CD4-positive, alpha-beta T cell (primary cell): ENCODE data around the gene LBX2. TPM values are rescaled to one million over a fixed set of nuclear protein-coding genes. Genes with fewer than 3 reads are reported as not detected.

Experiments used
- ATAC-seq: fragments of 200-7000 bp; cut with Tn5 transposase; one replicate; pipeline ENCODE4 v1.10.0; 2022; ENCODE audit warnings: mild to moderate bottlenecking; ENCODE audit not compliant: poor library complexity
- CTCF ChIA-PET: fragments of 350-600 bp; sonication (Branson Sonifier 250); formaldehyde crosslinking; loops from one replicate; lab custom pipeline; 2021; ENCODE audit warnings: antibody characterized with exemption, inconsistent platforms; lab: Charles Lee
- POLR2A ChIA-PET: fragments of 350-600 bp; sonication (Branson Sonifier 250); formaldehyde crosslinking; loops from one replicate; lab custom pipeline; 2021; ENCODE audit warnings: antibody characterized with exemption, inconsistent platforms; lab: Charles Lee
- DNase-seq, 14 experiments: peaks; one replicate each; pipeline ENCODE4 v3.0.0-alpha.2; 2013 to 2020; ENCODE audit warnings: mixed read lengths in 2 of 14
- H3K27ac ChIP-seq, 2 donors: one replicate each; pipeline versions ENCODE4 v1.5.1 to v1.7.0; 2013; ENCODE audit warnings: low read length in 2 of 2, low read depth in 1 of 2, mild to moderate bottlenecking in 1 of 2
- H3K27me3 ChIP-seq, 2 experiments: 1 replicate in 1 of 2; 2 replicates in 1 of 2; pipeline versions ENCODE4 v1.6.1 to v1.7.0; 2013; ENCODE audit warnings: low read length in 2 of 2, control low read depth in 1 of 2, mild to moderate bottlenecking in 1 of 2, moderate library complexity in 1 of 2; ENCODE audit not compliant: insufficient read depth in 2 of 2, control insufficient read depth in 1 of 2
- H3K36me3 ChIP-seq: one replicate; pipeline ENCODE4 v1.6.1; 2013; ENCODE audit warnings: low read length, control low read depth; ENCODE audit not compliant: insufficient read depth
- H3K4me1 ChIP-seq: one replicate; pipeline ENCODE4 v1.6.1; 2013; ENCODE audit warnings: low read length, control low read depth; ENCODE audit not compliant: insufficient read depth
- H3K4me3 ChIP-seq: one replicate; pipeline ENCODE4 v1.5.1; 2013; ENCODE audit warnings: mild to moderate bottlenecking, low read length, moderate library complexity
- H3K9me3 ChIP-seq, 2 experiments: 1 replicate in 1 of 2; 2 replicates in 1 of 2; pipeline versions ENCODE4 v1.6.1 to v1.7.0; 2013; ENCODE audit warnings: low read length in 2 of 2, mild to moderate bottlenecking in 2 of 2, control low read depth in 1 of 2, moderate library complexity in 1 of 2; ENCODE audit not compliant: control insufficient read depth in 1 of 2, insufficient read depth in 1 of 2
- H3K27ac Mint-ChIP-seq: one replicate; pipeline ENCODE4 v1.8.0; 2020; ENCODE audit warnings: mixed read lengths
- H3K27me3 Mint-ChIP-seq: one replicate; pipeline ENCODE4 v1.8.0; 2021; ENCODE audit warnings: mixed read lengths
- H3K36me3 Mint-ChIP-seq: one replicate; pipeline ENCODE4 v1.8.0; 2021; ENCODE audit warnings: low read depth, mixed read lengths
- H3K4me1 Mint-ChIP-seq: one replicate; pipeline ENCODE4 v1.8.0; 2021; ENCODE audit warnings: low read depth, mixed read lengths
- H3K4me3 Mint-ChIP-seq: one replicate; pipeline ENCODE4 v1.8.0; 2020; ENCODE audit warnings: mild to moderate bottlenecking, mixed read lengths
- H3K9me3 Mint-ChIP-seq: one replicate; pipeline ENCODE4 v1.8.0; 2020; ENCODE audit warnings: mixed read lengths
- intact Hi-C, 2 experiments: fragments of 100-400 bp; cut with DNase I in 1 of 2; cut with micrococcal nuclease in 1 of 2; formaldehyde crosslinking; loops; one replicate each; pipeline versions ENCODE4 v1.15.1 to v1.9.0; 2023 to 2025; cut with DNase I, micrococcal nuclease
- total RNA-seq, 174 experiments: library from RNA in 2 of 174; stranded (reverse) in 2 of 174; gene quantifications; one replicate each; pipeline ENCODE4 v1.2.3 and lab custom pipeline; 2021 to 2026
- TF ChIP-seq, protein P1 (sequence below): fragments of 200-600 bp; IDR thresholded peaks from one replicate; pipeline ENCODE4 v1.8.0; 2022; ENCODE audit warnings: antibody characterized with exemption, mild to moderate bottlenecking

The LBX2 gene
- total RNA-seq, 2 experiments from 2014 or later = not detected

DNA sequence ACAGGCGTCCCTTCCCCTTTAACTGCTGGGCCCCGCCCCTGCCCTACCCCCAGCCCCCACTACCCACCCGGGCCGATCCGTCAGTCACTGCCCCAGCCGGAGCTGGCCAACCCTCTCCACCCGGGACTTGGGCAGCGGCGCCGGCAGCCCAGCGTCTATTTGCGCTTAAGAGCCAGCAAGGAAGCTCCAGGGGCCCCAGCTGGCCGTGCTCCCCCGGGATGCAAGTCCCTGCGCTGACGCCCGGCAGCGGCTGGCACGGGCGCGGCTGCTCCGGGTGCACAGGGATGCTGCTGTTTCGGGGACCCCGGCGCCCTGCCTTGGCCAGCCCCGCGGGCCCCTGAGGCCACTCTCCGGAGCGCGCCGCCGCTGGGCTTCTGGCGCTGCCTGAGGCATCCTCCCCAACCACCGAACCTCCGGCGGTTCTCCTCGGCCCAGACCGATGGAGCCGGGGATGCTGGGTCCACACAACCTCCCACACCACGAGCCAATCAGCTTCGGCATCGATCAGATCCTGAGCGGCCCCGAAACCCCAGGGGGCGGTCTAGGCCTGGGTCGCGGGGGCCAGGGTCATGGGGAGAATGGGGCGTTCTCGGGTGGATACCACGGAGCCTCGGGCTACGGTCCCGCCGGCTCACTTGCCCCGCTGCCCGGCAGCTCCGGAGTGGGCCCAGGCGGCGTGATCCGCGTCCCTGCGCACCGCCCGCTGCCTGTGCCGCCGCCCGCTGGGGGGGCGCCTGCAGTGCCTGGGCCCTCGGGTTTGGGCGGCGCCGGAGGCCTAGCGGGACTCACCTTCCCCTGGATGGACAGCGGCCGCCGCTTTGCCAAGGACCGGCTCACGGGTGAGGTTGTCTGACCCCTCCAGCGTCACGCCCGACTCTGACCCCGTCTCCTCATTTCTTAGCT, 15.2 kb upstream of the LBX2 start, which contains the start of gene TLX2:
TLX2 (plus strand) TSS at position 83 of the 903 bp plus-strand sequence; CDS start at position 440, 357 bp downstream.
- peak; percentile 12 for ATAC-seq
- Histone ChIP-seq H3K27me3 (peaks cover 72 to 73% of the 10 kb centered on the region in 2 experiments), H3K36me3 (no peaks in the 10 kb centered on the region), H3K27ac (no peak within 1 kb of the TSS), H3K4me1 (peaks cover 40% of the 10 kb centered on the region), H3K4me3 (peak within 1 kb of the TSS; percentile 54), H3K9me3 (peaks cover 0 to 36% of the 10 kb centered on the region in 2 experiments)
- intact Hi-C loops = loop anchor here in 1 of 2 experiments (2.0 kb wide), 1 partner anchor 14 kb away; the partner anchor contains the start of genes AUP1 and HTRA2
- H3K4me1 Mint-ChIP-seq = peaks cover 18% of the 10 kb centered on the region
- H3K36me3 Mint-ChIP-seq = no peaks in the 10 kb centered on the region
- DNase-seq = peak in 2 of 14 experiments; percentile 34 to 37
- TF ChIP-seq, protein P1, sequence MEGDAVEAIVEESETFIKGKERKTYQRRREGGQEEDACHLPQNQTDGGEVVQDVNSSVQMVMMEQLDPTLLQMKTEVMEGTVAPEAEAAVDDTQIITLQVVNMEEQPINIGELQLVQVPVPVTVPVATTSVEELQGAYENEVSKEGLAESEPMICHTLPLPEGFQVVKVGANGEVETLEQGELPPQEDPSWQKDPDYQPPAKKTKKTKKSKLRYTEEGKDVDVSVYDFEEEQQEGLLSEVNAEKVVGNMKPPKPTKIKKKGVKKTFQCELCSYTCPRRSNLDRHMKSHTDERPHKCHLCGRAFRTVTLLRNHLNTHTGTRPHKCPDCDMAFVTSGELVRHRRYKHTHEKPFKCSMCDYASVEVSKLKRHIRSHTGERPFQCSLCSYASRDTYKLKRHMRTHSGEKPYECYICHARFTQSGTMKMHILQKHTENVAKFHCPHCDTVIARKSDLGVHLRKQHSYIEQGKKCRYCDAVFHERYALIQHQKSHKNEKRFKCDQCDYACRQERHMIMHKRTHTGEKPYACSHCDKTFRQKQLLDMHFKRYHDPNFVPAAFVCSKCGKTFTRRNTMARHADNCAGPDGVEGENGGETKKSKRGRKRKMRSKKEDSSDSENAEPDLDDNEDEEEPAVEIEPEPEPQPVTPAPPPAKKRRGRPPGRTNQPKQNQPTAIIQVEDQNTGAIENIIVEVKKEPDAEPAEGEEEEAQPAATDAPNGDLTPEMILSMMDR = no peak
- no peak within 1 kb of the TSS for H3K27ac Mint-ChIP-seq
- no peaks in the 10 kb centered on the region for H3K9me3 Mint-ChIP-seq
- POLR2A ChIA-PET = interaction anchor here (1.0 to 2.0 kb wide), 3 partner anchors 11 to 60 kb away, joined by 3 to 10 read pairs (median 6); partner anchors contain the start of genes AUP1 and HTRA2
- H3K4me3 Mint-ChIP-seq = peak within 1 kb of the TSS; percentile 74
- CTCF ChIA-PET = interaction anchor here (0.9 kb wide), 1 partner anchor 15 kb away, joined by 4 read pairs; the partner anchor contains the start of genes AUP1 and HTRA2
- peaks cover 88% of the 10 kb centered on the region for H3K27me3 Mint-ChIP-seq

DNA sequence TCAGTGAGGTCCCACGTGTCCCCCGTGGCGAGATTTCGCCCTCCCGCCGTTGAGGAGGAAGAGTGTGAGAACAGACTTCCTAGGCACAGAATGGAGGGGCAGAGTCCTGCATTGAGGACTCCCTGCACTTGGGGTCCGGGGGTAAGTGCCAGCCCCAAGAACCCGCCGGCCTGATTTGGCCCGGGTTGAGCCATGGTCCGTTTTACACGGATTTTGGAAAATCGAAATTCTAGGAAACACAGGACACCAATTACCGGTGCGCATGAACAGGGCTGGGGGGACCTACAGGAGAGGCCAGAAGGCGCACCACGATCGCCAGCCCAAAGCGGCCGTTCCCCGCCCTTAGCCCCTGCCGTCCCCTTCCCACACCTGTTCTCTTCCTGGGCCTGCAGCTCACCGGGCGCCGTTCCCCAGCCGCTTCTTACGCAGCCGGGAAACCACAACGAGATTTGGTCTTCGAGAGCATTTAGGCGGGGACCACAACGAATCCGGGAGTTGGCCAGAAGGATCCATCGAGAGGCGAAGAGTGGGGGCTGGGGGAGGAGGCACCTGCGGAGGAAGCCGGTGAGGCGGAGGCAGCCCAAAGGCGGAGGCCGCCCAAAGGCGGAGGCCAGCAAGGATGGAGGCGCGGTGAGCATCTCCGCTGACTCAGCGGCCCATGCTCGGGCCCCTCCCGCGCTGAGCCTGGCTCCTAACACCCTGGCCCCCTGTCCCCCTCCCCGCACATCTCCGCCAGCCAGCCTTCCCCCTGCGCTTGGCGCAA, 14.4 kb upstream of the LBX2 start:
- ATAC-seq = peak; percentile 19
- ChIA-PET CTCF (interaction anchor here (0.9 kb wide), 1 partner anchor 16 kb away, joined by 4 read pairs; the partner anchor contains the start of genes AUP1 and HTRA2), POLR2A (interaction anchor here (0.7 to 2.0 kb wide), 5 partner anchors 10 to 59 kb away, joined by 3 to 10 read pairs (median 3); partner anchors contain the start of genes AUP1 and HTRA2)
- peaks cover 64 to 65% of the 10 kb centered on the region in 2 experiments for H3K27me3 ChIP-seq
- TF ChIP-seq, protein P1 = no peak
- no peaks in the 10 kb centered on the region for H3K36me3 Mint-ChIP-seq
- peaks cover 20% of the 10 kb centered on the region for H3K4me1 Mint-ChIP-seq
- peaks cover 0 to 36% of the 10 kb centered on the region in 2 experiments for H3K9me3 ChIP-seq
- H3K27ac ChIP-seq = no peak overlapping the region
- peak in 5 of 14 experiments; percentile 22 to 55 (median 44) for DNase-seq
- intact Hi-C loops = loop anchor here in 1 of 2 experiments (2.0 kb wide), 1 partner anchor 15 kb away; the partner anchor contains the start of genes AUP1 and HTRA2
- peak overlapping the region; percentile 25 for H3K4me3 ChIP-seq
- no peaks in the 10 kb centered on the region for H3K36me3 ChIP-seq
- H3K9me3 Mint-ChIP-seq = no peaks in the 10 kb centered on the region
- H3K27ac Mint-ChIP-seq = no peak overlapping the region
- peaks cover 40% of the 10 kb centered on the region for H3K4me1 ChIP-seq
- H3K27me3 Mint-ChIP-seq = peaks cover 82% of the 10 kb centered on the region
- peak overlapping the region; percentile 69 for H3K4me3 Mint-ChIP-seq
